H54 (cell line): ENCODE measurements around the gene VPS37B.
"Not testable (repeated sequence)": the region's sequence is repeated elsewhere in the genome, so short reads cannot be mapped to it uniquely, and the experiment has no call there.

ENCODE experiments used
- DNase-seq: peaks from one replicate; pipeline ENCODE4 v3.0.0; 2011; ENCODE audit warnings: low spot score, mixed read lengths; ENCODE audit not compliant: insufficient read length
- FAIRE-seq: peaks from 3 replicates; lab custom pipeline; 2011; peaks lifted over from hg19 to GRCh38; lab: Jason Lieb, UNC
- POLR2A ChIP-seq: IDR thresholded peaks from 2 replicates; pipeline ENCODE4 v1.6.1; 2011; ENCODE audit warnings: low read depth, mild to moderate bottlenecking, low read length

Gene VPS37B, protein sequence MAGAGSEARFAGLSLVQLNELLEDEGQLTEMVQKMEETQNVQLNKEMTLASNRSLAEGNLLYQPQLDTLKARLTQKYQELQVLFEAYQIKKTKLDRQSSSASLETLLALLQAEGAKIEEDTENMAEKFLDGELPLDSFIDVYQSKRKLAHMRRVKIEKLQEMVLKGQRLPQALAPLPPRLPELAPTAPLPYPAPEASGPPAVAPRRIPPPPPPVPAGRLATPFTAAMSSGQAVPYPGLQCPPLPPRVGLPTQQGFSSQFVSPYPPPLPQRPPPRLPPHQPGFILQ

DNA sequence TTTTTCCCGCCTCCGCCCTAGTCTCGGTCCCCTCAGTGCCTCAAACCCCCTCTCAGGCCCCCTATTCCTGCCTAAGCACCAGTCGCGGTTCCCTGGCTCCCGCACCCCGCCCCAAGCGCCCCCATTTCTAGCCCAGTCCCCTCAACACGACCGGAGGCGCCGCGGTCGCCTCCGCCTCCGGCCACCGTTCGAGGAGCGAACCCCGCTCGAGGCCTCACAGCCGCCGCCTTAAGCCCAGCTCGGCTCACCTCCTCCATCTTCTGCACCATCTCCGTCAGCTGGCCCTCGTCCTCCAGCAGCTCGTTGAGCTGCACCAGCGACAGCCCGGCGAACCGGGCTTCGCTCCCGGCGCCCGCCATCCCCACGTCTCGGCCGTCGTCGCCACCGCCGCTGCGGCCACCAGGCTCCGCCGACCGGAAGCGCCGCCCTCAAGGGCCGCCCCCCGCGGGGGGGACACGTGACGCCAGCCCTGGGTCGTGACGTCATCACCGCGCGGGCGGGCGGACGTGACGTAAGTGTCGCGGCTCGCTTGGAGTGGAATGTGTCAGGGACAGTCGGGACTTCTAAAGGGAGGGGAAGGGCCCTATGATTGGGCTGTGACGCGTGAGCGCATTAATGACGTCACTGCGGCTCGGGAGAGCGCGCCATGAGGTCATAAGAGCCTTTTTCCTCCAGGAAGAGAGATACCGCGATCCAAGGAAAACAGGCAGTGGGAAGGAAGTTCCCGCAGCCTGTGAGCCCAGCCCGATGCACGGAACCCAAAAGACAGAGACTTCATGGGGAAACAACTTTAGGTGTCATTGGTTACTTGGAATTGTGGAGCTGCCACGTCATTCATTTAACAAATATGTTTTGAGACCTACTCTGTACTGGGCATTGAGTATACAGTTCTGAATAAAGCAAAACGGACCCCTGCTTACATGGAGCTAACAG lies at the start of gene VPS37B:
Gene VPS37B (minus strand): TSS at position 421 of the 933 bp plus-strand sequence. CDS start 62 bp downstream, at position 359.
- peak; percentile 94 for TF ChIP-seq POLR2A
- no peak for FAIRE-seq
- DNase-seq, result peak; percentile 76

DNA sequence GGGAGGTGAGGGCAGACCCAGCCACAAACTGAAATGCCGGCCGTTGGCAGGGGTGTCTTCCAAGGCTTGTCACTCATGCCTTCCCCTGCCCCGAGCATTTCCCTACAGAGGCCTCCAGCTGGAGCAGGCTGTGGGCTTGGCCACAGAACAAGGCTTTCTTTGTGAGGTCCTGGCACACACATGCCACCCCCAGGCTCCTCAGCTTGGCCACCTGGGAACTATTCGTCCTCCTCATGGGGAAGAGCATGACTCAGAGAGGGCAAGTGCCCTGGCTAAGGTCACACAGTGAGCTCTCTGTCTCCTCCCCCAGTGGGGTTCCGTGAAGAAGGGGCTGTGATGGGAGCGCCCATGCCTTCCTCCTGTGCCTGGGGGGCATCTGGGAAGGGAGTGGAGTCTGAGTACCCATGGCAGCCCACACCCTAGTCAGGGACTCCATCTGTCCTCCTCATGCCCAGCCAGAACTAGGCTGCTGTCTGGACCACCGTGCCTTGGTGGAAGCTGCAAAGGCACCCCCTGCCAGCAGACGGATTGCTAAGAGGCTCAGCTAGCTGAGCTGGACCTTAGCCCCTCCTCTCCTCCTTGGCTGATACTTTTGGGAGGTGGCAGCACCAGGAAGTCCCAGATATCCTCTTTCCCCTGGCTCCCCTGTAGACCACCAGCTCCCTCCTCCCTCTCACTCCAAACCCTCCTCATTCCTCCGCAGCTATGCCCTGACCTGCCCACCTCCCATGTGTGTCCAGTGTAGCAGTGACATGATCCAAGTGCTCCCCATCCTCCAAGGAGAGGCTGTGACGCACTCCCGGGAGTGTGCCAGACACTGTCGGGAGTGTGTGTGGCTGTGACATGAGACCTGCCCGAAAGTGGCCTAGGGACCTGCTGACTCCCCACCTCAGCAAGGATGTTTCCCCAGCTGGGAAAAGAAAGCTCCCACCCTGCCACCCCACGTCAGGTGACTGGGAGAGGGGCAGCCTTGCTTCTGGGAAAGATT lies 49.0 kb upstream of the VPS37B start:
- DNase-seq (peak; percentile 82), FAIRE-seq (peak; percentile 81)
- no peak for TF ChIP-seq POLR2A

DNA sequence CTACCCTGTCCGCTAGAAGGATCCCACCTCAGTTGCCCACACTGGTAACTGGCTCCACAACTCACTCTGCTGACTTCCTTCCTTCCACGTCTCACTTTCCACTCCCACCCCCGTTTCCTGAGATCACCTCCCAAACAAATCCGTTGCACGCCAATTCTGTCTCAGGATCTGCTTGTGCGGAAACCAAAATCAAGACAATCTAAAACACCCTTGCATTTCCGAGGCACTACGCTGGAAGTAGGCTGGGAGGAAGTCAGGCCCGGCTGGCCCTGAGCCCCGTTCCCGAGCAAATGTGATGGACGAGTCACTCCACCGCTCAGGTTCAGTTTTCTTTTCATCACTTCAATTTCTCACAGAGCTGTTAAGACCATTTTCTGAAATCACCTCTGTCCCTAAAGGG lies 47.3 kb upstream of the VPS37B start:
- DNase-seq (no peak), FAIRE-seq (no peak)
- TF ChIP-seq POLR2A, result no peak

DNA sequence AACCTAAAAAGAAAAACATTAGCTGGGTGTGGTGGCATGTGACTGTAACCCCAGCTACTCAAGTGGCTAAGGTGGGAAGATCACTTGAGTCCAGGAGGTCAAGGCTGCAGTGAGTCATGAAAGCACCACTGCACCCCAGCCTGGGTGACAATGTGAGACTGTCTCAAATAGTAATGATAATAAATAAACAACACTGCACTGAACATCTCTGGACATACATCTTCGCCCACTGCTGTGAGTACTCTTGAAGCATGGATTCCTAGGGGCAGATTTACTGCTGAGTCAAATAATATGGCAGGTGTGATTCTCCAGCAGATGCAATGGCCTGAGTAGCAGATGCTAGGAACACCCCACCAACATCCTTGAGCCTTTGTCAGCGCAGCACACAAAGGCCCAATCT lies 46.7 kb upstream of the VPS37B start:
- TF ChIP-seq POLR2A, result no peak
- FAIRE-seq, result no peak
- DNase-seq, result no peak

DNA sequence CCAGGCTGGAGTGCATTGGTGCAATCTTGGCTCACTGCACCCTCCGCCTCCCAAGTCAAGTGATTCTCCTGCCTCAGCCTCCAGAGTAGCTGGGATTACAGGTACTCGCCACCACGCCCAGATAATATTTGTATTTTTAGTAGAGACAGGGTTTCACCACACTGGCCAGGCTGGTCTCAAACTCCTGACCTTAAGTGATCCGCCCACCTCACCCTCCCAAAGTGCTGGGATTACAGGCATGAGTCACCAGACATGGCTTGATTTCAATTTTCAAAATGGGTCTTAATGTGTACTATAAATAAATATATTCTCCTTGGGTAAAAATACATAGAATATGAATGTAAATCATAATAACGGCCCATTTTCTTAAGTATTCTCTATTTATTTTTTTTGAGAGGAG lies 45.4 kb upstream of the VPS37B start:
- FAIRE-seq, result not testable (repeated sequence)

DNA sequence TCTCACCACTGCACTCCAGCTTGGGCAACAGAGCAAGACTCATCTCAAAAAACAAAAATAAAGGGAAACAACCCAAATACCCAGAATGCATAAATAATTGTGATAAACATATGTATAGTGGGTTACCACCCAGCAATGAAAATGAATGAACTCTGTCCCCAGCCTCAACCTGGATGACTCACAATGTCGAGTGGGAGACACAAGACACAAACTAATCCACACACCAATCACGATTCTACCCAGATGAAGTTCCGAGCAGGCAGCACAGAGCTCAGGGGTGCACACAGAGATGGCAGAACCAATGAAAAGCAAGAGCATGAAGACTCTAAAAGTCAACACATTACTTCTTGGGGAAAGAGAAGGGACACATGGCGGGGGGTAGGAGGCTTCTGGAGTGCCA lies 43.2 kb upstream of the VPS37B start:
- TF ChIP-seq POLR2A, result no peak
- DNase-seq, result no peak
- no peak for FAIRE-seq

More for the DNA sequence above, 45.4 kb upstream of the VPS37B start:
- DNase-seq, result not testable (repeated sequence)

DNA sequence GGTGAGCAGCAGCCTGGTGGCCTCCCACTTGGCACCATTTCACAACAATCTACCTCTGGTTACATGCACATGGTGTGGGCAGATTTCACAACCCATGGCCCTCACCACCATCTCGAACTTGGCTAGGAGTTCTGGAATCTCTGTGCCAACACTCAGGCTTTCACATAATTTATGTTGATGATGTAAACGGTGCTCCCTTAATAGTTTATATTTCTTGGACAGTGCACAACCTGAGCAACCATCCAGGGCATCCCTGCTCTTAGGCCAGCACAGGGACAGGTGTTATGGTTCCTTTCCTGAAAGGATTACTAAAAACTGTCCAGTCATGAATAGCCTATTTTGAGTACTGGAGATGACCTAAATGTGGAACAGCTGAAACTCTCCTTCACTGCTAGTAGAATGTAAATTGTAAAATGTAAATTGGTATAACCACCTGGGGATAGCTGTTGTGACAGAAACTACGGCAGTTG lies 41.7 kb upstream of the VPS37B start:
- DNase-seq (no peak), FAIRE-seq (no peak)
- TF ChIP-seq POLR2A, result no peak

DNA sequence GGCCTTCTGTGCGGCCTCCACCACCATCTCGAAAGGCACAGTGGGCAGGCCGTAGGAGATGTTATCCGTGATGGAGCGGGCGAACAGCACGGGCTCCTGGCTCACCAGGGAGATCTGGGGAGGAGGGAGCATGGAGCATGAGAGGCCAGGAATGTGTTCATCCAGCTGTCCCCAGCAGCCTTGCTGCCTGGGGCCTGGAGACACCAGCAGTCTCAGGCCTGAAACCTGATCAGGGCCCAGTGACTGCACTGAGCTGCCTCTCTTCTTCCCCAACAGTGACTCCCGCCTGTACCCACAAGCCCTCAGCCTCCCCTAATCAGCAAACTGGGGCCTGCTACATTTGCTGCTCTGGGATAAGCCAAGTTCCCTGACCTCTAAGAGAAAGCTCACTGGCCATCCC lies 39.4 kb upstream of the VPS37B start:
- DNase-seq, result no peak
- TF ChIP-seq POLR2A, result no peak
- no peak for FAIRE-seq

DNA sequence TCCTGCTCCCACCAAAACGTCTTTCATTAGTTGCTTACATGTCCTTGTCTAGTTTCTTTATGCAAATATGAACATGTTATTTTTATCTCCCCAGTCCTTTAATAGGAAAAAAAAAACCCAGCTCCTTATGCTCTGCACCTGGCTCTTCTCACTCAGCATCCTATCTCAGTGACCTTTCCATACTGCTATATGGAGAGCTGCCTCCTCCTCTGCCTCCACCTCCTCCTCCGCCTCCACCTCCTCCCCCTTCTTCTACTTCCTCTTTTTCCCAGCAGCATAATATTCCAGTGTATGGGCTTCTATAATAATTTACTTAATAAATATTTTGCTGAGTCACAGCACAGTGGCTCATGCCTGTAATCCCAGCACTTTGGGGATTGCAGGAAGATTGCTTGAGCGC lies 38.8 kb upstream of the VPS37B start:
- no peak for DNase-seq
- no peak for FAIRE-seq
- no peak for TF ChIP-seq POLR2A

DNA sequence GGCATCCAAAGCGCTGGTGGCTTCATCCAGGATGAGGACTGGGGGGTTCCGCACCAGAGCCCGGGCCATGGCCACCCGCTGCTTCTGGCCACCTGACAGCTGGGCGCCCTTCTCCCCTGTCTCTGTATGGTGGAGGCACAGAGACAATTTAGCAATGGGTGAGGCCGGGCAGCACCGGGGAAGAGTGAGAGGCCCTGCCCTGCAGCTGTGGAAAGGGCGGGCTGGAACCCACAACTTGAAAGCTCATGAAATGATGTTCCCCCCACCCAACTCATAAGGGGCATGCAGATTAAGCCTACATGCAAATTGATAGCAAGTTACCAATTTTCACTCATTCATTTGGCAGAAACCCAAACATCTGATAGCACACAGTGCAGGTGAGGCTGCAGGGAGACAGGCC lies 36.3 kb upstream of the VPS37B start:
- no peak for DNase-seq
- no peak for TF ChIP-seq POLR2A
- FAIRE-seq, result no peak

DNA sequence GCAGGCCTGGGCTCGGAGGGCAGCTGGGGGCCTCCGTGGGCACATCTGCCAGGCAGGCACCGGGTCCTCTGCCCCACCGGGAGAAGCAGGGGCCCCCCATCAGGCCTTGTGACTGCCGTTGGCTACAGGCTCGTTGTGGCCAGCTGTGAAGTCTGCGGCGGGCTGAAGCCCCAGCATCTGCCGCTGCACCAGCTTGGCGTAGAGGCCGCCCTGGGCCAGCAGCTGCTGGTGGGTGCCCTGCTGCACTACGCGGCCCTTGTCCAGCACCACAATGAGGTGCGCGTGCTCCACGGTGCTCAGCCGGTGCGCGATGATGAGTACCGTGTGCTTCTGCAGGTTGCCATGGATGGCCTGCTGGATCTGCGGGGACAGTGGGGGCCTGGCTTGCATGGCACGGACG lies 33.9 kb upstream of the VPS37B start:
- DNase-seq, result no peak
- TF ChIP-seq POLR2A, result no peak
- FAIRE-seq, result no peak

DNA sequence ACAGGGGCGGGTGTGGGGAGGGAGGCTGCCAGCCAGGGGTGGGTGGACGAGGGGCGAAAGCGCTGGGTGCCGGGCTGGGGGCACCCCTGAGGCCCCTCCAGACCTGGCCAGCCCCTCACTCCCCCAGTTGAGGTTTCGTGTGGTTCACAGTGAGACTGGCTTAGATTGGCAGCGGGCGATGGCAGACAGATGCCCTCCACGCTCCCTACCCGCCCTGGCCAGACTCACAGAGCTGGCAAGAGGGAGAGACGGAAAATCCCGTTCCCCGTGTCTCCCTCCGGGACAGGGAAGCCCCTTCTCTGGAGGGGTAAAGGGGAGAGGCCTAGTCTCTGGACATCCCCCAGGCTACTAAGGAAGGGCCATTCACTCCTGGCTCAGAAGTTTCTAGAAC lies 33.2 kb upstream of the VPS37B start:
- FAIRE-seq (no peak), DNase-seq (no peak)
- TF ChIP-seq POLR2A, result no peak

DNA sequence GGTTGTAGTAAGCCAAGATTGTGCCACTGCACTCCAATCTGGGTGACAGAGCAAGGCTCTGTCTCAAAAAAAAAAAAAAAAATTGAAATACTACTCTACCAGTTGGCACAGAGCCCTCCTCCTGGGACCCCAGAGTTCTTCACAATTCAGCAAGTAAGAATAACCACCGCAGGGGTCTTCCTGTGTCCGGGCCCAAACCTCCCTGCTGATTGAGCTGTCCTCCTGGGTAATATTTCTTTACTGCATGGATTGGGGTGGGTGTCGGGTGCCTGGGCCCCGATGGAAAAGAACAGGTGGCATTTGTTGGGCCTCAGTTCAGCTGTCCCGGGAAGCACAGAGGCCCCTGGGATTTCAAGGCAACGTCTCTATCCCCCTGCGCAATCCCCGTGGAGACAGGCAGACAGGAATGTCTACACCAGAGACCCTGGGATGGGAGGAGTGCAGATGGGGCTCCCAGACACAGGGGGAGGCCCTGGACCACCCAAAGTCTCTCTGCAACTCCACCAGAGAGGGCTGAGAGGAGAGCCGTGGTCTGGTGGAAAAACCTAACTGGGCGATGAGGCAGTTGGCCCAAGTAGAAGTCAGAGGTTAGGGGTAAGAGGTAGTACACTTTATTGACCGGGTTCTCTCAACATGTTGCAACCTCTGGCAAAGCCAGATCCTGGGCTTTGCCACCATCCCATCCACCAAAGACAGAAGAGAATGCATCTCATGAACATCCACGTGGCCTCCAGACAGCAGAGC lies 32.7 kb upstream of the VPS37B start:
- FAIRE-seq, result no peak
- TF ChIP-seq POLR2A, result no peak

More for the DNA sequence above, 32.7 kb upstream of the VPS37B start:
- DNase-seq, result no peak
